ENCODE results near the gene FOXP1. TPM values are rescaled to one million over a fixed set of nuclear protein-coding genes. Genes with fewer than 3 reads are reported as not detected.

The FOXP1 gene
- total RNA-seq, 1 experiment from 2014 or later: 75.3 TPM

DNA sequence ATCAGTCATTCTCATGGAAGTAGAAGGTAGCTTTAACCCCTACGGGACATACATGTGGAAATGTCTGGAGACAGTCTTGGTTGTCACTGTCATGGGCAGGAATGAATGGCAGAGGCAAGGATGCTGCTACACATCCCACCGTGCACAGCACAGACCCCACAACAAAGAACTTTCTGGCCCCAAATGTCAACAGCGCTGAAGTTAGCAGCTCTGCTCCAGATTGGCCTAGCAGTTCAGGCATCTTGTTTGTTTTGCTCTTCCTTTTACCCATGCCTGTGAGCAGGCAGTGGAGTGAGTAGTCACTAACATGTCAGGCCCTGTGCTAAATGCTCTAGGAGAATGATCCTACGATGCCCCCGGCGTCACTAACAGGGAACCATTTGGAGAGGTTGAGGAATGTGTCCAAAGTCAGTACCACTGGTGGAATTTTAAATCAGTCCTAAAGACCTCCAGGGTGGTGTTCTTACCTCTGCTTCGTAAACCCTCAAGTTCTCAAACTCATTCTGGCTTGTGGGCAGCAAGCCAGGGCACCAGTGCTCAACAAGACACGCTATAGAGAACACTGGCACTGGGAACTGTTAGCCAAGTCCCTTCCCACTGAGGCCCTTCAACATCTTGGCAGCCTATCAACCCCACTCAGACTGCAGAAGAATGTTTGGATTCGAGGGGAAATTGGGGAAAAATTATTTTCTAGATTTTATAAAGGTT lies 142.2 kb downstream of the FOXP1 start:
- H2BK15ac ChIP-seq (ENCODE audit: low read depth, low read length): no peak overlapping the region
- DNase-seq: no peak
- H4K20me1 ChIP-seq (ENCODE audit: control insufficient read depth, insufficient read depth, insufficient read length): no peaks in the 10 kb centered on the region
- H3K23me2 ChIP-seq (ENCODE audit: insufficient read length, low read depth, low read length, poor library complexity, severe bottlenecking): no peaks in the 10 kb centered on the region
- H3K27me3 ChIP-seq (ENCODE audit: insufficient read depth, low read length): no peaks in the 10 kb centered on the region
- no peak overlapping the region for H2AK5ac ChIP-seq (ENCODE audit: insufficient read length, low read length)
- no peak overlapping the region for H3K14ac ChIP-seq (ENCODE audit: insufficient read depth, low read length)
- peak overlapping the region; percentile 17 for H3K18ac ChIP-seq (ENCODE audit: insufficient read length, low read depth, low read length)
- no peaks in the 10 kb centered on the region for H3K79me1 ChIP-seq (ENCODE audit: insufficient read depth, low read depth, low read length, poor library complexity, severe bottlenecking)
- no peak overlapping the region for H3K4ac ChIP-seq (ENCODE audit: low read depth, low read length)
- H3K4me2 ChIP-seq (ENCODE audit: insufficient read depth, insufficient read length, low read length): no peak overlapping the region
- no peaks in the 10 kb centered on the region for H3K4me1 ChIP-seq (ENCODE audit: insufficient read depth, low read length)
- Mint-ChIP-seq H3K9me3 (peaks cover 1% of the 10 kb centered on the region in 2 experiments; a peak in 3 of 5 replicates), H3K4me1 (peaks cover 12 to 20% of the 10 kb centered on the region in 2 experiments), H3K4me3 (no peak overlapping the region), H3K36me3 (ENCODE audit: insufficient read depth in 1 of 3, low read depth in 3 of 3) (peaks cover 2% of the 10 kb centered on the region in 3 experiments; a peak in 6 of 7 replicates), H3K27me3 (ENCODE audit: low read depth) (no peaks in the 10 kb centered on the region), H3K27ac (no peak overlapping the region; a peak in 1 of 7 replicates)
- TF ChIP-seq, protein P1, sequence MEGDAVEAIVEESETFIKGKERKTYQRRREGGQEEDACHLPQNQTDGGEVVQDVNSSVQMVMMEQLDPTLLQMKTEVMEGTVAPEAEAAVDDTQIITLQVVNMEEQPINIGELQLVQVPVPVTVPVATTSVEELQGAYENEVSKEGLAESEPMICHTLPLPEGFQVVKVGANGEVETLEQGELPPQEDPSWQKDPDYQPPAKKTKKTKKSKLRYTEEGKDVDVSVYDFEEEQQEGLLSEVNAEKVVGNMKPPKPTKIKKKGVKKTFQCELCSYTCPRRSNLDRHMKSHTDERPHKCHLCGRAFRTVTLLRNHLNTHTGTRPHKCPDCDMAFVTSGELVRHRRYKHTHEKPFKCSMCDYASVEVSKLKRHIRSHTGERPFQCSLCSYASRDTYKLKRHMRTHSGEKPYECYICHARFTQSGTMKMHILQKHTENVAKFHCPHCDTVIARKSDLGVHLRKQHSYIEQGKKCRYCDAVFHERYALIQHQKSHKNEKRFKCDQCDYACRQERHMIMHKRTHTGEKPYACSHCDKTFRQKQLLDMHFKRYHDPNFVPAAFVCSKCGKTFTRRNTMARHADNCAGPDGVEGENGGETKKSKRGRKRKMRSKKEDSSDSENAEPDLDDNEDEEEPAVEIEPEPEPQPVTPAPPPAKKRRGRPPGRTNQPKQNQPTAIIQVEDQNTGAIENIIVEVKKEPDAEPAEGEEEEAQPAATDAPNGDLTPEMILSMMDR (conservative IDR thresholded peaks at IDR 0.05): no peak
- H3K56ac ChIP-seq (ENCODE audit: insufficient read length, low read depth, low read length): no peak overlapping the region
- no peak overlapping the region for H2BK12ac ChIP-seq (ENCODE audit: insufficient read length, low read depth, low read length)
- WGBS (ENCODE audit: extremely low coverage, insufficient read length, low lambda C conversion rate): no CpG with 5 or more reads among the region's 9 CpGs
- no peak overlapping the region for H2AFZ ChIP-seq (ENCODE audit: low read length)
- no peak overlapping the region for H2BK5ac ChIP-seq (ENCODE audit: insufficient read length, low read length)
- no peak overlapping the region for H3T11ph ChIP-seq (ENCODE audit: low read length)
- H3K9ac ChIP-seq (ENCODE audit: extremely low read depth, insufficient read length, low read length): no peak overlapping the region
- no peak overlapping the region for H4K8ac ChIP-seq (replicated peaks; ENCODE audit: insufficient read length, low read depth, low read length)
- no peak overlapping the region for H2BK20ac ChIP-seq (ENCODE audit: low read depth, low read length, poor library complexity, severe bottlenecking)
- H3K79me2 ChIP-seq (ENCODE audit: insufficient read depth, low read length): no peaks in the 10 kb centered on the region
- no peak overlapping the region for H2BK120ac ChIP-seq (ENCODE audit: low read depth, low read length, poor library complexity, severe bottlenecking)
- H3K23ac ChIP-seq (ENCODE audit: insufficient read length, low read depth, low read length): no peak overlapping the region
- no peaks in the 10 kb centered on the region for H3K9me3 ChIP-seq (ENCODE audit: control insufficient read depth, low read depth, low read length)
- H4K5ac ChIP-seq (ENCODE audit: insufficient read length, low read depth, low read length): no peak overlapping the region
- no peak overlapping the region for H4K91ac ChIP-seq (ENCODE audit: insufficient read length, low read depth, low read length)
- H3K27ac ChIP-seq (ENCODE audit: insufficient read length, low read depth, low read length): no peak overlapping the region

Measured in H9 (cell line).